HepG2 (cell line): Measurements from ENCODE around the gene C3orf62. TPM values are rescaled to one million over a fixed set of nuclear protein-coding genes. Genes with fewer than 3 reads are reported as not detected.

Experiments used
- FOSL1 ChIP-seq: sonication (generic); formaldehyde crosslinking; IDR thresholded peaks from 2 replicates; pipeline ENCODE4 v1.9.0; 2021; ENCODE audit warnings: missing genetic modification reagents, borderline replicate concordance
- FOXC1 ChIP-seq: sonication (generic); formaldehyde crosslinking; IDR thresholded peaks from 2 replicates; pipeline ENCODE4 v1.8.0; 2022; ENCODE audit warnings: mild to moderate bottlenecking, missing genetic modification reagents, borderline replicate concordance
- GATAD2A ChIP-seq: IDR thresholded peaks from 2 replicates; pipeline ENCODE4 v1.6.1; 2016
- IRF2 ChIP-seq: IDR thresholded peaks from 2 replicates; pipeline ENCODE4 v1.6.1; 2018; ENCODE audit warnings: missing genetic modification reagents, missing compliant biosample characterization
- KLF6 ChIP-seq: IDR thresholded peaks from 2 replicates; pipeline ENCODE4 v1.8.0; 2016; ENCODE audit warnings: missing biosample characterization, missing genetic modification reagents
- KMT2B ChIP-seq: IDR thresholded peaks from 2 replicates; pipeline ENCODE4 v1.6.1; 2016; ENCODE audit warnings: missing genetic modification reagents, missing compliant biosample characterization
- PCBP1 ChIP-seq: fragments of 200-400 bp; formaldehyde crosslinking; IDR thresholded peaks from 2 replicates; pipeline ENCODE4 v1.6.1; 2017; ENCODE audit warnings: mild to moderate bottlenecking, low read depth, low read length, borderline replicate concordance
- REPIN1 ChIP-seq: sonication (generic); formaldehyde crosslinking; IDR thresholded peaks from 2 replicates; pipeline ENCODE4 v1.8.0; 2022; ENCODE audit warnings: missing genetic modification reagents, low read depth, mild to moderate bottlenecking, borderline replicate concordance
- STAG1 ChIP-seq: sonication (generic); formaldehyde crosslinking; IDR thresholded peaks from 2 replicates; pipeline ENCODE4 v1.4.0; 2020; ENCODE audit warnings: missing genetic modification reagents
- TEAD3 ChIP-seq: optimal IDR thresholded peaks from 2 replicates; pipeline ENCODE3; 2016; ENCODE audit warnings: borderline replicate concordance
- XBP1 ChIP-seq: sonication (generic); formaldehyde crosslinking; IDR thresholded peaks from 2 replicates; pipeline ENCODE4 v1.5.0; 2020; ENCODE audit warnings: missing genetic modification reagents
- ZFY ChIP-seq: sonication (generic); formaldehyde crosslinking; IDR thresholded peaks from 2 replicates; pipeline ENCODE4 v1.4.0; 2020; ENCODE audit warnings: missing genetic modification reagents
- ZNF230 ChIP-seq: sonication (generic); formaldehyde crosslinking; IDR thresholded peaks from 2 replicates; pipeline ENCODE4 v1.4.0; 2020; ENCODE audit warnings: mild to moderate bottlenecking, missing genetic modification reagents
- ZNF619 ChIP-seq: sonication (generic); formaldehyde crosslinking; IDR thresholded peaks from 2 replicates; pipeline ENCODE4 v1.4.0; 2020; ENCODE audit warnings: mild to moderate bottlenecking, missing genetic modification reagents
- ZNF672 ChIP-seq: sonication (generic); formaldehyde crosslinking; IDR thresholded peaks from 2 replicates; pipeline ENCODE4 v1.8.1; 2022; ENCODE audit warnings: missing genetic modification reagents
- polyA plus RNA-seq, 8 experiments: library from polyadenylated mRNA; depleted of rRNA in 3 of 8; stranded (reverse) in 7 of 8; unstranded in 1 of 8; fragments of >200 nt; fragmentation: Illumina TruSeq in 4 of 8; extraction: Trizol in 4 of 8; gene quantifications; 2 replicates each; pipeline versions ENCODE4 v1.2.1 to v1.2.3, GENCODE V29; 2011 to 2016; ENCODE audit warnings: low read depth in 4 of 8, missing spikeins in 1 of 8, mixed read lengths in 1 of 8; ENCODE audit not compliant: insufficient read depth in 1 of 8
- total RNA-seq, 5 experiments: library from RNA; depleted of rRNA; stranded (reverse); fragments of >200 nt; fragmentation: Illumina TruSeq; extraction: Trizol; gene quantifications; 2 replicates each; pipeline ENCODE4 v1.2.3, GENCODE V29; 2016; ENCODE audit warnings: low read depth in 1 of 5
- TF ChIP-seq, protein P1 (sequence below): sonication (generic); formaldehyde crosslinking; IDR thresholded peaks from 2 replicates; pipeline ENCODE4 v1.5.0; 2020; ENCODE audit warnings: mild to moderate bottlenecking, missing genetic modification reagents
- TF ChIP-seq, protein P2 (sequence below): sonication (generic); formaldehyde crosslinking; IDR thresholded peaks from 2 replicates; pipeline ENCODE4 v1.5.0; 2020; ENCODE audit warnings: missing genetic modification reagents, mild to moderate bottlenecking, borderline replicate concordance
- TF ChIP-seq, protein P3 (sequence below): sonication (generic); formaldehyde crosslinking; IDR thresholded peaks from 2 replicates; pipeline ENCODE4 v1.4.0; 2020; ENCODE audit warnings: mild to moderate bottlenecking, missing genetic modification reagents
- TF ChIP-seq, protein P4 (sequence below): sonication (generic); formaldehyde crosslinking; IDR thresholded peaks from 2 replicates; pipeline ENCODE4 v1.4.0; 2020; ENCODE audit warnings: missing genetic modification reagents
- TF ChIP-seq, protein P5 (sequence below): sonication (generic); formaldehyde crosslinking; IDR thresholded peaks from 2 replicates; pipeline ENCODE4 v1.4.0; 2020; ENCODE audit warnings: missing genetic modification reagents, borderline replicate concordance
- TF ChIP-seq, protein P6 (sequence below): sonication (generic); formaldehyde crosslinking; IDR thresholded peaks from 2 replicates; pipeline ENCODE4 v1.4.0; 2020; ENCODE audit warnings: missing genetic modification reagents

Gene C3orf62
- total and polyA plus RNA-seq, 2 of the 13 experiments (the other 11 are each of a cell fraction or from before 2014, with no cell fraction given), result 1.6 to 3.9 TPM

DNA sequence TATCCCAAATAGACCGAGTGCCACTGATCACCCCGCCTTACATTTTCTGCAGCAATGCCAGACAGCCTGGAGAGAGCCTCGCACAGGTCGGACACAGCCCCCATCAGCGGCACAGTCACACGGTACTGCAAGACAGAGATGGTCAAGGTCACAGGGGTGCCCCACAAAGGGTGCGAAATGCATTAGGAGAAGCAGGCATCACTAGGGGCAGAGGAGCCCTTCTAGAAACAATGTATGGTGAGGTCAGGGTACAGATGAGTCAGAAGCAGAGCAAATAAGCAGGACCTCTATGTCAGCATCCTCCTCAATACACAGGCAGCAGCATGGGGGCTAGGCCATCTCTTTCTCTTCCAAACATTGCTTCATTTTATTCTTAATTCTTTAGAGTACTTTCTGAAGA, 21.5 kb upstream of the C3orf62 start (continued):
- TF ChIP-seq, protein P1, sequence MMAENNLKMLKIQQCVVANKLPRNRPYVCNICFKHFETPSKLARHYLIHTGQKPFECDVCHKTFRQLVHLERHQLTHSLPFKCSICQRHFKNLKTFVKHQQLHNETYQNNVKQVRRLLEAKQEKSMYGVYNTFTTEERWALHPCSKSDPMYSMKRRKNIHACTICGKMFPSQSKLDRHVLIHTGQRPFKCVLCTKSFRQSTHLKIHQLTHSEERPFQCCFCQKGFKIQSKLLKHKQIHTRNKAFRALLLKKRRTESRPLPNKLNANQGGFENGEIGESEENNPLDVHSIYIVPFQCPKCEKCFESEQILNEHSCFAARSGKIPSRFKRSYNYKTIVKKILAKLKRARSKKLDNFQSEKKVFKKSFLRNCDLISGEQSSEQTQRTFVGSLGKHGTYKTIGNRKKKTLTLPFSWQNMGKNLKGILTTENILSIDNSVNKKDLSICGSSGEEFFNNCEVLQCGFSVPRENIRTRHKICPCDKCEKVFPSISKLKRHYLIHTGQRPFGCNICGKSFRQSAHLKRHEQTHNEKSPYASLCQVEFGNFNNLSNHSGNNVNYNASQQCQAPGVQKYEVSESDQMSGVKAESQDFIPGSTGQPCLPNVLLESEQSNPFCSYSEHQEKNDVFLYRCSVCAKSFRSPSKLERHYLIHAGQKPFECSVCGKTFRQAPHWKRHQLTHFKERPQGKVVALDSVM, result no peak
- TF ChIP-seq ZNF619 (no peak), IRF2 (no peak), FOSL1 (CRISPR knock-in tag) (peak; percentile 75), KLF6 (CRISPR knock-in tag) (no peak), REPIN1 (CRISPR knock-in tag) (no peak), GATAD2A (CRISPR knock-in tag) (peak; percentile 54; the same call in 1 of the 2 replicates), ZNF230 (CRISPR knock-in tag) (no peak), KMT2B (no peak), STAG1 (CRISPR knock-in tag) (no peak; the same call in 1 of the 2 replicates), ZNF672 (CRISPR knock-in tag) (no peak), FOXC1 (CRISPR knock-in tag) (no peak), TEAD3 (CRISPR knock-in tag) (peak; percentile 59), XBP1 (CRISPR knock-in tag) (no peak), ZFY (CRISPR knock-in tag) (no peak), PCBP1 (no peak)
- TF ChIP-seq, protein P2, sequence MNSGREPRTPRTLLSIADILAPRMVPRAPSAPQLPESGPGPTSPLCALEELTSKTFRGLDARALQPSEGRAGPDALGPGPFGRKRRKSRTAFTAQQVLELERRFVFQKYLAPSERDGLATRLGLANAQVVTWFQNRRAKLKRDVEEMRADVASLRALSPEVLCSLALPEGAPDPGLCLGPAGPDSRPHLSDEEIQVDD (CRISPR knock-in tag), result no peak
- TF ChIP-seq, protein P3, sequence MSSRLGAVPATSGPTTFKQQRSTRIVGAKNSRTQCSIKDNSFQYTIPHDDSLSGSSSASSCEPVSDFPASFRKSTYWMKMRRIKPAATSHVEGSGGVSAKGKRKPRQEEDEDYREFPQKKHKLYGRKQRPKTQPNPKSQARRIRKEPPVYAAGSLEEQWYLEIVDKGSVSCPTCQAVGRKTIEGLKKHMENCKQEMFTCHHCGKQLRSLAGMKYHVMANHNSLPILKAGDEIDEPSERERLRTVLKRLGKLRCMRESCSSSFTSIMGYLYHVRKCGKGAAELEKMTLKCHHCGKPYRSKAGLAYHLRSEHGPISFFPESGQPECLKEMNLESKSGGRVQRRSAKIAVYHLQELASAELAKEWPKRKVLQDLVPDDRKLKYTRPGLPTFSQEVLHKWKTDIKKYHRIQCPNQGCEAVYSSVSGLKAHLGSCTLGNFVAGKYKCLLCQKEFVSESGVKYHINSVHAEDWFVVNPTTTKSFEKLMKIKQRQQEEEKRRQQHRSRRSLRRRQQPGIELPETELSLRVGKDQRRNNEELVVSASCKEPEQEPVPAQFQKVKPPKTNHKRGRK (CRISPR knock-in tag), result no peak
- TF ChIP-seq, protein P4, sequence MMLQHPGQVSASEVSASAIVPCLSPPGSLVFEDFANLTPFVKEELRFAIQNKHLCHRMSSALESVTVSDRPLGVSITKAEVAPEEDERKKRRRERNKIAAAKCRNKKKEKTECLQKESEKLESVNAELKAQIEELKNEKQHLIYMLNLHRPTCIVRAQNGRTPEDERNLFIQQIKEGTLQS (CRISPR knock-in tag), result peak; percentile 53
- TF ChIP-seq, protein P5, sequence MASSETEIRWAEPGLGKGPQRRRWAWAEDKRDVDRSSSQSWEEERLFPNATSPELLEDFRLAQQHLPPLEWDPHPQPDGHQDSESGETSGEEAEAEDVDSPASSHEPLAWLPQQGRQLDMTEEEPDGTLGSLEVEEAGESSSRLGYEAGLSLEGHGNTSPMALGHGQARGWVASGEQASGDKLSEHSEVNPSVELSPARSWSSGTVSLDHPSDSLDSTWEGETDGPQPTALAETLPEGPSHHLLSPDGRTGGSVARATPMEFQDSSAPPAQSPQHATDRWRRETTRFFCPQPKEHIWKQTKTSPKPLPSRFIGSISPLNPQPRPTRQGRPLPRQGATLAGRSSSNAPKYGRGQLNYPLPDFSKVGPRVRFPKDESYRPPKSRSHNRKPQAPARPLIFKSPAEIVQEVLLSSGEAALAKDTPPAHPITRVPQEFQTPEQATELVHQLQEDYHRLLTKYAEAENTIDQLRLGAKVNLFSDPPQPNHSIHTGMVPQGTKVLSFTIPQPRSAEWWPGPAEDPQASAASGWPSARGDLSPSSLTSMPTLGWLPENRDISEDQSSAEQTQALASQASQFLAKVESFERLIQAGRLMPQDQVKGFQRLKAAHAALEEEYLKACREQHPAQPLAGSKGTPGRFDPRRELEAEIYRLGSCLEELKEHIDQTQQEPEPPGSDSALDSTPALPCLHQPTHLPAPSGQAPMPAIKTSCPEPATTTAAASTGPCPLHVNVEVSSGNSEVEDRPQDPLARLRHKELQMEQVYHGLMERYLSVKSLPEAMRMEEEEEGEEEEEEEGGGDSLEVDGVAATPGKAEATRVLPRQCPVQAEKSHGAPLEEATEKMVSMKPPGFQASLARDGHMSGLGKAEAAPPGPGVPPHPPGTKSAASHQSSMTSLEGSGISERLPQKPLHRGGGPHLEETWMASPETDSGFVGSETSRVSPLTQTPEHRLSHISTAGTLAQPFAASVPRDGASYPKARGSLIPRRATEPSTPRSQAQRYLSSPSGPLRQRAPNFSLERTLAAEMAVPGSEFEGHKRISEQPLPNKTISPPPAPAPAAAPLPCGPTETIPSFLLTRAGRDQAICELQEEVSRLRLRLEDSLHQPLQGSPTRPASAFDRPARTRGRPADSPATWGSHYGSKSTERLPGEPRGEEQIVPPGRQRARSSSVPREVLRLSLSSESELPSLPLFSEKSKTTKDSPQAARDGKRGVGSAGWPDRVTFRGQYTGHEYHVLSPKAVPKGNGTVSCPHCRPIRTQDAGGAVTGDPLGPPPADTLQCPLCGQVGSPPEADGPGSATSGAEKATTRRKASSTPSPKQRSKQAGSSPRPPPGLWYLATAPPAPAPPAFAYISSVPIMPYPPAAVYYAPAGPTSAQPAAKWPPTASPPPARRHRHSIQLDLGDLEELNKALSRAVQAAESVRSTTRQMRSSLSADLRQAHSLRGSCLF (CRISPR knock-in tag), result no peak
- TF ChIP-seq, protein P6, sequence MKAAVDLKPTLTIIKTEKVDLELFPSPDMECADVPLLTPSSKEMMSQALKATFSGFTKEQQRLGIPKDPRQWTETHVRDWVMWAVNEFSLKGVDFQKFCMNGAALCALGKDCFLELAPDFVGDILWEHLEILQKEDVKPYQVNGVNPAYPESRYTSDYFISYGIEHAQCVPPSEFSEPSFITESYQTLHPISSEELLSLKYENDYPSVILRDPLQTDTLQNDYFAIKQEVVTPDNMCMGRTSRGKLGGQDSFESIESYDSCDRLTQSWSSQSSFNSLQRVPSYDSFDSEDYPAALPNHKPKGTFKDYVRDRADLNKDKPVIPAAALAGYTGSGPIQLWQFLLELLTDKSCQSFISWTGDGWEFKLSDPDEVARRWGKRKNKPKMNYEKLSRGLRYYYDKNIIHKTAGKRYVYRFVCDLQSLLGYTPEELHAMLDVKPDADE (CRISPR knock-in tag), result no peak
